IMR-90 (cell line): Measurements from ENCODE around the gene RIPOR3. TPM values are rescaled to one million over a fixed set of nuclear protein-coding genes. Genes with fewer than 3 reads are reported as not detected.

ENCODE experiments used
- ATAC-seq: fragments of 200-7000 bp; cut with Tn5 transposase; 2 replicates; pipeline ENCODE4 v1.9.1; 2020; ENCODE audit warnings: low read depth, mild to moderate bottlenecking, moderate library complexity
- BruUV-seq: library from RNA; stranded (reverse); fragments of 400-500 nt; replicated peaks from 2 replicates; lab custom pipeline; 2021; lab: Mats Ljungman, UMichigan
- CTCF ChIA-PET: fragments of 300-600 bp; formaldehyde crosslinking; extraction: SDS; loops from one replicate; lab custom pipeline; 2021; ENCODE audit warnings: antibody characterized with exemption; lab: Yijun Ruan, JAX
- POLR2A ChIA-PET: fragments of 300-600 bp; sonication (Branson Sonifier 250); formaldehyde crosslinking; loops from one replicate; lab custom pipeline; 2022; ENCODE audit warnings: antibody characterized with exemption; ENCODE audit not compliant: unreplicated experiment; lab: Charles Lee
- DNase-seq: peaks from one replicate; pipeline ENCODE4 v3.0.0; 2013
- H2AFZ ChIP-seq: replicated peaks from 2 replicates; pipeline ENCODE3; 2013; ENCODE audit warnings: low read length, mild to moderate bottlenecking; ENCODE audit not compliant: poor library complexity
- H2AK5ac ChIP-seq: 2 replicates; pipeline ENCODE4 v1.6.1; 2013; ENCODE audit warnings: low read depth, low read length, inconsistent platforms
- H2AK9ac ChIP-seq: replicated peaks from 2 replicates; pipeline ENCODE3; 2013; ENCODE audit warnings: mild to moderate bottlenecking, low read depth, low read length, moderate library complexity; ENCODE audit not compliant: poor library complexity
- H2BK120ac ChIP-seq: 2 replicates; pipeline ENCODE4 v1.6.1; 2013; ENCODE audit warnings: low read depth, low read length, inconsistent platforms
- H2BK15ac ChIP-seq: 3 replicates; pipeline ENCODE4 v1.6.1; 2013; ENCODE audit warnings: low read depth, low read length, inconsistent platforms
- H2BK20ac ChIP-seq: 2 replicates; pipeline ENCODE4 v1.6.1; 2013; ENCODE audit warnings: low read depth, mild to moderate bottlenecking, inconsistent platforms, low read length, moderate library complexity
- H2BK5ac ChIP-seq: 2 replicates; pipeline ENCODE4 v1.6.1; 2013; ENCODE audit warnings: mild to moderate bottlenecking, low read depth, low read length, inconsistent platforms; ENCODE audit not compliant: poor library complexity, severe bottlenecking
- H3K14ac ChIP-seq: replicated peaks from 2 replicates; pipeline ENCODE4 v1.6.1; 2013; ENCODE audit warnings: low read depth, low read length, inconsistent platforms
- H3K18ac ChIP-seq: 2 replicates; pipeline ENCODE4 v1.6.1; 2013; ENCODE audit warnings: low read depth, low read length, control low read depth
- H3K23ac ChIP-seq: 2 replicates; pipeline ENCODE4 v1.6.1; 2013; ENCODE audit warnings: low read depth, low read length, inconsistent platforms
- H3K27ac ChIP-seq: 2 replicates; pipeline ENCODE4 v1.5.1; 2013; ENCODE audit warnings: mild to moderate bottlenecking, control low read depth, low read length; ENCODE audit not compliant: insufficient read depth
- H3K27me3 ChIP-seq: 2 replicates; pipeline ENCODE4 v1.6.1; 2013; ENCODE audit warnings: low read length; ENCODE audit not compliant: control insufficient read depth, insufficient read depth
- H3K36me3 ChIP-seq: 2 replicates; pipeline ENCODE4 v1.6.1; 2013; ENCODE audit warnings: low read length, mixed read lengths; ENCODE audit not compliant: control insufficient read depth, insufficient read depth
- H3K4ac ChIP-seq: 2 replicates; pipeline ENCODE4 v1.6.1; 2013; ENCODE audit warnings: low read depth, low read length, inconsistent platforms
- H3K4me1 ChIP-seq: 2 replicates; pipeline ENCODE4 v1.6.1; 2013; ENCODE audit warnings: low read length, mixed read lengths; ENCODE audit not compliant: control insufficient read depth, insufficient read depth
- H3K4me2 ChIP-seq: 2 replicates; pipeline ENCODE4 v1.6.1; 2013; ENCODE audit warnings: low read depth, mild to moderate bottlenecking, control low read depth, low read length, moderate library complexity
- H3K4me3 ChIP-seq: 2 replicates; pipeline ENCODE4 v1.5.1; 2013; ENCODE audit warnings: low read depth, mild to moderate bottlenecking, control low read depth, low read length, moderate library complexity; ENCODE audit not compliant: insufficient read depth
- H3K56ac ChIP-seq: 2 replicates; pipeline ENCODE4 v1.6.1; 2013; ENCODE audit warnings: low read length, inconsistent platforms; ENCODE audit not compliant: insufficient read depth; ENCODE audit errors: extremely low read depth
- H3K79me1 ChIP-seq, 2 experiments: 2 replicates each; pipeline ENCODE4 v1.6.1; 2013; ENCODE audit warnings: low read length in 2 of 2, inconsistent platforms in 1 of 2, low read depth in 1 of 2
- H3K9ac ChIP-seq: 2 replicates; pipeline ENCODE4 v1.6.1; 2013; ENCODE audit warnings: low read depth, low read length, control low read depth
- H3K9me1 ChIP-seq: 2 replicates; pipeline ENCODE4 v1.6.1; 2013; ENCODE audit warnings: low read length, inconsistent platforms; ENCODE audit not compliant: insufficient read depth
- H3K9me3 ChIP-seq: 2 replicates; pipeline ENCODE4 v1.6.1; 2013; ENCODE audit warnings: low read length; ENCODE audit not compliant: control insufficient read depth, insufficient read depth
- H4K20me1 ChIP-seq: 2 replicates; pipeline ENCODE4 v1.6.1; 2013; ENCODE audit warnings: low read length, inconsistent platforms; ENCODE audit not compliant: insufficient read depth
- H4K5ac ChIP-seq: 2 replicates; pipeline ENCODE4 v1.6.1; 2013; ENCODE audit warnings: mild to moderate bottlenecking, low read depth, low read length, control low read depth
- H4K8ac ChIP-seq, 2 experiments: 2 replicates each; pipeline ENCODE4 v1.6.1; 2013; ENCODE audit warnings: low read depth in 2 of 2, low read length in 2 of 2, control low read depth in 1 of 2, inconsistent platforms in 1 of 2
- H4K91ac ChIP-seq: 2 replicates; pipeline ENCODE4 v1.6.1; 2013; ENCODE audit warnings: low read depth, low read length, inconsistent platforms; ENCODE audit not compliant: insufficient read depth
- CEBPB ChIP-seq: IDR thresholded peaks from 2 replicates; pipeline ENCODE4 v1.6.1; 2012; ENCODE audit warnings: low read depth, low read length, improper control_type of control experiment
- CHD1 ChIP-seq: IDR thresholded peaks from 2 replicates; pipeline ENCODE4 v1.6.1; 2012; ENCODE audit warnings: low read depth, low read length, improper control_type of control experiment
- FOS ChIP-seq: fragments of 150-350 bp; IDR thresholded peaks from 2 replicates; pipeline ENCODE4 v1.6.1; 2016; ENCODE audit warnings: low read depth, low read length
- MAZ ChIP-seq: IDR thresholded peaks from 2 replicates; pipeline ENCODE4 v1.6.1; 2012; ENCODE audit warnings: low read depth, mild to moderate bottlenecking, low read length, improper control_type of control experiment, moderate library complexity, borderline replicate concordance
- MXI1 ChIP-seq: IDR thresholded peaks from 2 replicates; pipeline ENCODE4 v1.6.1; 2012; ENCODE audit warnings: low read depth, mild to moderate bottlenecking, low read length, moderate library complexity, borderline replicate concordance
- POLR2A ChIP-seq: IDR thresholded peaks from 2 replicates; pipeline ENCODE4 v1.6.1; 2012; ENCODE audit warnings: mild to moderate bottlenecking, low read depth, low read length
- RFX5 ChIP-seq: IDR thresholded peaks from 2 replicates; pipeline ENCODE4 v1.8.0; 2012; ENCODE audit warnings: low read depth, mild to moderate bottlenecking, low read length, moderate library complexity
- SMC3 ChIP-seq: fragments of 150-350 bp; IDR thresholded peaks from 2 replicates; pipeline ENCODE4 v1.6.1; 2016; ENCODE audit warnings: low read depth, mild to moderate bottlenecking, antibody characterized with exemption, low read length, moderate library complexity
- WGBS, 2 experiments: methylation state at CpG; one replicate each; pipeline versions ENCODE4 v1.1.5 to v1.1.7; 2013; ENCODE audit warnings: missing lambda C conversion rate in 2 of 2; ENCODE audit not compliant: insufficient read length in 1 of 2; ENCODE audit errors: extremely low coverage in 2 of 2; 5-methylcytosine and 5-hydroxymethylcytosine counted together
- dilution Hi-C: fragments of 300-500 bp; cut with HindIII; formaldehyde crosslinking; loops from one replicate; pipeline ENCODE4 v1.14.3; 2018; ENCODE audit warnings: low sequenced_read_pairs; ENCODE audit not compliant: unreplicated experiment
- in situ Hi-C: fragments of 300-500 bp; cut with MboI; formaldehyde crosslinking; loops from 3 replicates; pipeline ENCODE4 v1.14.3; 2019; ENCODE audit warnings: low sequenced_read_pairs, inconsistent platforms, mixed read lengths
- intact Hi-C: fragments of 100-400 bp; cut with micrococcal nuclease; formaldehyde crosslinking; loops from 2 replicates; pipeline ENCODE4 v1.10.0; 2022
- polyA plus RNA-seq, 3 experiments: library from polyadenylated mRNA; depleted of rRNA; stranded (reverse); fragments of >200 nt; gene quantifications; 2 replicates each; pipeline ENCODE4 v1.2.3, GENCODE V29; 2012; ENCODE audit warnings: low replicate concordance in 1 of 3
- total RNA-seq: library from RNA; depleted of rRNA; stranded (reverse); fragments of >200 nt; gene quantifications from 2 replicates; pipeline ENCODE4 v1.2.3, GENCODE V29; 2012

RIPOR3 gene
- total and polyA plus RNA-seq, 2 of the 4 experiments (the other 2 are of a cell fraction): 0.54 to 1.7 TPM

DNA sequence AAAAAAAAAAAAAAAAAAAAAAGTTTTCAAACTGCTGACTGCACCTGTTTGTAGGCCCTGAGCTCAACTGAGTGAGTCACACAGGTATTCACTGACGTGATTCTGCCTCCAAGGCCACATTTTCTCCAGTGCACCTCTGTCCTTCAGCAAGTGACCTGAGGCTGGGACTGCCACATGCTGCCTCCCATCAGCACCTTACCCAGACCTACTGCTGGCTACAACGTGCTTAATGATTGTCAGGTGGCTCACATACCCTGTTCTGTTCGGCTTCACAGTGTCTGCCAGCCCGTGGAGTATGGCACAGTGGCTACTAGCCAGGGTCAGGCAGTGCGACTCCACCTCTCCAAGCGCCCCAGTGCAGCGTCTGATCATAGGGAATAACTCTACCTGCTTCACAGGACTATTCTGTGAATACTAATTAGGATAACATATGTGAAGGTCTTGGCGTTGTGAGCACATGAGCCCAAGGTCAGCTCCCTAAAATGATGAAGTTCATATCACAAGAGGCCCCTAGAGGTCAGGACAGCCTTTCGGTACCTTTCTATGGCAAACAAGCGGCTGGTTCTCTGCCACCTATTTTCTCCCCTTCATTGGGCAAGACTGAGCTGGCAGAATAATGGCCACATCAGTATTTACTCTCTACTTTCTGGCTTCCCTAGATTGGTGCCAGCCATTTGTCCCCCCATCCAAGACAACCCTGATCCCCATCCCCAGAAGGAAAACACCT is 28.1 kb downstream of the RIPOR3 start:
- Histone ChIP-seq H3K14ac (no peak overlapping the region), H3K23ac (no peak overlapping the region), H3K4me3 (no peak overlapping the region), H2AFZ (no peak overlapping the region), H3K27ac (no peak overlapping the region), H2AK5ac (peak overlapping the region; percentile 78; the same call in 1 of the 2 replicates), H2BK15ac (peak overlapping the region; percentile 82; the same call in 1 of the 3 replicates), H2BK5ac (no peak overlapping the region), H3K4ac (peak overlapping the region; percentile 33), H2BK20ac (peak overlapping the region; percentile 69), H3K9me1 (peaks cover 11% of the 10 kb centered on the region), H3K79me1 (peaks cover 0 to 24% of the 10 kb centered on the region in 2 experiments; a peak in 2 of 4 replicates), H4K5ac (no peak overlapping the region), H3K56ac (no peak overlapping the region; the same call in 1 of the 2 replicates), H3K4me1 (peaks cover 9% of the 10 kb centered on the region), H4K8ac (no peak overlapping the region), H3K9ac (no peak overlapping the region), H3K18ac (no peak overlapping the region), H4K91ac (no peak overlapping the region), H3K9me3 (no peaks in the 10 kb centered on the region), H2BK120ac (peak overlapping the region; percentile 66), H3K36me3 (no peaks in the 10 kb centered on the region), H2AK9ac (peak overlapping the region; percentile 73), H3K27me3 (no peaks in the 10 kb centered on the region), H3K4me2 (no peak overlapping the region), H4K20me1 (no peaks in the 10 kb centered on the region)
- DNase-seq (no peak), ATAC-seq (no peak)
- in situ Hi-C loops: no loop called here
- ChIA-PET CTCF (interaction anchor here (1.7 kb wide), 1 partner anchor 81 kb away, joined by 3 read pairs; no protein-coding TSS in a partner anchor), POLR2A (no interaction called here)
- no TSS peak for BruUV-seq
- 70% methylated on average over 7 of the region's 10 CpGs; no CpG with 5 or more reads in 1 of the 2 experiments for WGBS, 2 experiments
- intact Hi-C loops: no loop called here
- dilution Hi-C loops: no loop called here
- TF ChIP-seq SMC3 (no peak), FOS (no peak), RFX5 (no peak), MXI1 (no peak), CEBPB (no peak), POLR2A (no peak), CHD1 (no peak), MAZ (no peak)
